GM19043 (cell line): ENCODE measurements around the gene NAPA.

Source experiments
- ATAC-seq: cut with Tn5 transposase; IDR thresholded peaks from one replicate; pipeline ENCODE4 v1.9.1; 2021; ENCODE audit warnings: low read depth; ENCODE audit not compliant: unreplicated experiment

Gene NAPA

GRCh38 chr19:47465957-47466356, 48.9 kb downstream of the NAPA start:
- ATAC-seq: no peak

GRCh38 chr19:47464675-47465419, 50.0 kb downstream of the NAPA start:
- ATAC-seq: no peak

DNA sequence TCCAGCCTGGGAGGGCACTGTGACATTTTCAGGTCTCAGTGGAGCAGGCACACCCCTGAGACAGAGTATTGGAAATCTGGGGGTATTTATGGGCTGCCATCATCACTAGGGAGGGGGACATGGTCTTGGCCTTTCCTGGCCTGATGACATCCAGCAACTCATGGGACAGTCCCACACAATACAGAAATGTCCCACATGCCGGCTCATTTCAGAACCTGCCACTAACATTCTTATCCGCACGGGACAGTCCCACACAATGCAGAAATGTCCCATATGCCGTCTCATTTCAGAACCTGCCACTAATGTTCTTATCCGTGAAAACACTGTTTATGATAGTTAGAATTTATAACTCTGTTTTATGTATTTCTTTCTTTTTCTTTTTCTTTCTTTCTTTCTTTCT, 53.0 kb downstream of the NAPA start:
- no peak for ATAC-seq

- ATAC-seq: no peak
These were observed 55.4 kb downstream of the NAPA start for GRCh38 chr19:47459477-47459876.

GRCh38 chr19:47458672-47459071, 56.2 kb downstream of the NAPA start:
- ATAC-seq: no peak

DNA sequence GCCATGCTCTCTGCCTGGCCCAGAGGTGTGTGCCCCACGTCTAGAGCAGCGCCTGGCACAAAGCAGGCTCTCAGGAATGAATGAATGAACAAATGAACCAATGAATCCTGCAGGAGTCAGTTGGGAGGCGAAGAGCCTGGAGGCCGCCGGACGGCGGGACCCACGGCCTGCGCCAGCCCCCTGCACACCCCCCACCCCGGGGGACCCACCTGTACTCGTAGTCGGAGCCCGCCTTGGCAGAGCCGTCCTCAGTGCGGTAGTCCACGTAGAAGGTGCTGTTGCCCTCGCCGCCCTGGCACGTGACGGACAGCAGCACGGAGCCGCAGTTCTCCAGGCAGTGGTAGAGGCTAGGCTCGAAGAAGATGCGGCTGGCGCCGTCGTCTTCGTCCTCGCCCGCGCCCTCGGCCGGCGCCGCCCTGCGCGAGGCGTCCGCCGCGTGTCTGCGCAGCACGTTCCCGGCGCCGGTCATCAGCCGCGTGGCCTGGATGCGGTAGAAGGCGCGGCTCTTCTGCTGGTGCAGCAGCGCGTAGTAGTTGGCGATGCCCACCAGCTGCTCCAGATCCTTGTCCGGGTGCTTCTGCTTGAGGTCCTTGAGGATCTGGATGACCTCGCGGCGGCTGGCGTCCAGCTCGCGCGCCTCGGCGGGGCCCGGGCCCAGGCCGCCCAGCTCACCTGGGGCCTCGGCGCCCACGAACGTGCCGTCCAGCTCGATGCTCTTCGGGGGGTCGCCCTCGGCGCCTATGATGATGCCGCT, 58.0 kb downstream of the NAPA start:
- no peak for ATAC-seq

DNA sequence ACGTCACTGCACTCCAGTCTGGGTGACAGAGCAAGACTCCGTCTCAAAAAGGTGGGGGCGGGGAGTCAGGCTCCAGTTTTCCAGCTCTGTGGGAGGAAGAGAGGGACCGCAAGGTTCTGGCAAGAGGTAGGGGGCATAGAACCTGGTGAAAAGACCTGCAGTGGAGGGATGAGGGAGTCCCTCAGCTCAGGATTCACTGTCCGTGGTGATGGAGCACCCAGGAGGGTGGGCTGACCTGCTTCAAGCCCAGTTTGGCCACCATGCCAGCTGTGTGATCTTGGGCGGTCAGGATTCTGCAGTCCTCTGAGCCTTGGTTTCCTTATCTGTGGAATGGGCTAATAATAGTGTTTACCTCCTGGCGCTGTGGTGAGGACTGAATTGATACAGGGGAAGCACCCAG, 64.4 kb downstream of the NAPA start:
- ATAC-seq: no peak

- no peak for ATAC-seq
These were observed 66.5 kb downstream of the NAPA start for GRCh38 chr19:47448360-47448727.

GRCh38 chr19:47447470-47448359, 67.1 kb downstream of the NAPA start:
- ATAC-seq: no peak

DNA sequence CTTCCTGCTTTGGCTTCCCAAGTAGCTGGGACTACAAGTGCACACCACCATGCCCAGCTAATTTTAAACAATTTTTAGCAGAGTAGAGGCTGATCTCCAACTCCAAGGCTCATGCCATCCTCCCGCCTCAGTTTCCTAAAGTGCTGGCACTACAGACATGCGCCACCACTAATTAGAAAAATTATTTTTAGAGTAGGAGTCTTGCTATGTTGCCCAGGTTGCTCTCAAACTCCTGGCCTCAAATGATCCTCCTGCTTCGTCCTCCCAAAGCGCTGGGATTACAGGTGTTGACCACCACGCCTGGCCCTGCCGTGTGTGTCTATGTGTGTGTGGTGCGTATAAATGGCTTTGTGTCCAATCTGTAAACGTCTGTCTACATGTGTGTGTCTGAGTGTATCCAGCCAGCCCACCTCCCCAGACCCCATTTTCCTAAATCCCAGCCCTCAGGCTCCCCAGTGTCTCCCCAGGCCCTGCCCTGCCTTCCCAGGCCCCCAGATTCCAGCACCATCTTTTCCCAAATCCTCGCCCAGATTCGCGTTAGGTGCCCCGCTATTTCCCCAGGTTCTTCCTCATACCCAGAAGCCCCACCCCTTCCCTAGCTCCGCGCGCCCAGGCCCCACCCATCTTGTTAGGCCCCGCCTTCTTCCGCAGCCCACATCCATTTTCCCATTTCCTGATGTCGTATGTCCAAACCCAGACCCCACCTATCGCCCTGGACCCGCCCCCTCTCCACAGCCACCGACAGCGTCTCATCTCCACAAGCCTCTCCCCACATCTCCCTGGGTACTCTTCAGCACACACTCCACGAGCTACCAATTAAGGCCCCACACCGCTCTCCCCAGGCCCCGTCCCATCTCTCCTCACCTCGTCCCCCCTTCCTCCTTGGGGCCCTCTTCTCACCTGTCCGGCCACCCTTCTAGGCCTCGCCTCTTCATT, 68.1 kb downstream of the NAPA start:
- ATAC-seq: no peak

DNA sequence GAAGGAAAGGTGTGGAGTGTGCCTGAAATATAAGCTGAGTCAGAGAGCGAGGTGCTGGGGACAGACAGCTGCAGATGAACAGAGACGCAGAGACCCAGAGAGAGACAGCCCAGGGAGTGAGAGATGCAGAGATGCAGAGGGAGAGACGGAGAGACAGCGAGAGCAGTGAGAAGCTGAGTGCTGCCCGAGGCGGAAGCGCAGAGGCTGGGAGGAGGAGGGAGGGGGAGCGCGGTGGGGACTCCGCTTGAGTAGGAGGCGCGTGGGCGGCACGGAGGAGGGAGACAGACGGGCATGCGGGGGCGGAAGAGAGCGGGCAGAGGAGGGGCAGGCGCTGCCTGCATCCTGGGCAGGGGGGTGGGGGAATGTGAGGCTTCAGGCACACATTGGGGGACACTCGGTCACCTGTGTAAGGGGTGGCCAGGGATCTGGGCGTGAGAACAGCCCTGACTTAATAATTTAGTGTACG, 68.9 kb downstream of the NAPA start:
- no peak for ATAC-seq

- no peak for ATAC-seq
These were observed 69.3 kb downstream of the NAPA start for GRCh38 chr19:47445527-47445926.

GRCh38 chr19:47444388-47444821, 70.5 kb downstream of the NAPA start:
- ATAC-seq: no peak

- ATAC-seq: no peak
These were observed 71.5 kb downstream of the NAPA start for GRCh38 chr19:47443331-47443730.

DNA sequence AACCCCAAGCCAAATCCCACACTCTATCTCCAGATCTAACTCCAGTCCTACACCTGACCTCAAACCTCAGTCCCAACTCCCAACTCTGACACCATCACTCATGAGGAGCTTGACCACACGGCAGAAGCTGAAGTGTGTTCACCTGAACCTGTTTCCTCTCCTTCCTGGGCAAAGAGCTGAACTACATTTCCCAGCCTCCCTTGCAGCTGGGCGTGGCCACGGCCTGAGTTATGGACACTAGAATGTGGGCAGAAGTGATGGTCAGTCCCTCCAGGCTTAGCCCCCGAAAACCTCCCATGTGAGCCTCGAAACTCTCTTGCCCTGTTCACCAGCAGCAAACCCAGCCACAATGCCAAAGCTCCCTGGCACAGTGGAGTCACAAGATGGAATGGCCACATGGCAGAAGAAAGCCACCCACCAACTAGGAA, 76.1 kb downstream of the NAPA start:
- no peak for ATAC-seq
